Stimulated activated naive B cell treated with anti-CD40 and anti-IgM and Interleukin-4, amounts not matched to agents 10 μg/mL and 1 μg/mL and 100 μg/mL, for 72 hours (primary cell): ENCODE results near the gene GPX5.
"Not testable (repeated sequence)": the region's sequence is repeated elsewhere in the genome, so short reads cannot be mapped to it uniquely, and the experiment has no call there.

Experiments
- ATAC-seq, 2 donors: fragments of 150-1000 bp; cut with Tn5 transposase; replicated peaks; 2 replicates each; pipeline ENCODE4 v1.10.0; 2021; ENCODE audit warnings: moderate library complexity in 1 of 2
- DNase-seq: peaks from one replicate; pipeline ENCODE4 v3.0.0; 2021
- H3K27ac Mint-ChIP-seq: one replicate; pipeline ENCODE4 v1.8.0; 2022; ENCODE audit warnings: mild to moderate bottlenecking, mixed read lengths
- H3K27me3 Mint-ChIP-seq, 2 donors: one replicate each; pipeline ENCODE4 v1.8.0; 2022; ENCODE audit warnings: mixed read lengths in 2 of 2
- H3K36me3 Mint-ChIP-seq, 2 donors: one replicate each; pipeline ENCODE4 v1.8.0; 2022; ENCODE audit warnings: mixed read lengths in 2 of 2, mild to moderate bottlenecking in 1 of 2
- H3K4me1 Mint-ChIP-seq, 2 donors: one replicate each; pipeline ENCODE4 v1.8.0; 2022; ENCODE audit warnings: mixed read lengths in 2 of 2, mild to moderate bottlenecking in 1 of 2
- H3K4me3 Mint-ChIP-seq, 2 donors: one replicate each; pipeline ENCODE4 v1.8.0; 2022; ENCODE audit warnings: mild to moderate bottlenecking in 2 of 2, mixed read lengths in 2 of 2, moderate library complexity in 1 of 2
- H3K9me3 Mint-ChIP-seq, 2 donors: one replicate each; pipeline ENCODE4 v1.8.0; 2022; ENCODE audit warnings: mixed read lengths in 2 of 2, mild to moderate bottlenecking in 1 of 2

GPX5 gene

GRCh38 chr6:28501259-28501658 lies 24.4 kb upstream of the GPX5 start:
- Mint-ChIP-seq H3K27me3 (peaks cover 19 to 28% of the 10 kb centered on the region in 2 donors), H3K36me3 (no peaks in the 10 kb centered on the region), H3K9me3 (peaks cover 0 to 3% of the 10 kb centered on the region in 2 donors), H3K4me3 (no peak overlapping the region), H3K4me1 (no peaks in the 10 kb centered on the region), H3K27ac (no peak overlapping the region)
- DNase-seq = no peak
- ATAC-seq = no peak

GRCh38 chr6:28502136-28502535 lies 23.5 kb upstream of the GPX5 start:
- not testable (repeated sequence) for DNase-seq, H3K9me3 Mint-ChIP-seq, H3K36me3 Mint-ChIP-seq, ATAC-seq, H3K4me1 Mint-ChIP-seq, H3K4me3 Mint-ChIP-seq, H3K27ac Mint-ChIP-seq
- peaks cover 20% of the 10 kb centered on the region in 2 donors for H3K27me3 Mint-ChIP-seq

DNA sequence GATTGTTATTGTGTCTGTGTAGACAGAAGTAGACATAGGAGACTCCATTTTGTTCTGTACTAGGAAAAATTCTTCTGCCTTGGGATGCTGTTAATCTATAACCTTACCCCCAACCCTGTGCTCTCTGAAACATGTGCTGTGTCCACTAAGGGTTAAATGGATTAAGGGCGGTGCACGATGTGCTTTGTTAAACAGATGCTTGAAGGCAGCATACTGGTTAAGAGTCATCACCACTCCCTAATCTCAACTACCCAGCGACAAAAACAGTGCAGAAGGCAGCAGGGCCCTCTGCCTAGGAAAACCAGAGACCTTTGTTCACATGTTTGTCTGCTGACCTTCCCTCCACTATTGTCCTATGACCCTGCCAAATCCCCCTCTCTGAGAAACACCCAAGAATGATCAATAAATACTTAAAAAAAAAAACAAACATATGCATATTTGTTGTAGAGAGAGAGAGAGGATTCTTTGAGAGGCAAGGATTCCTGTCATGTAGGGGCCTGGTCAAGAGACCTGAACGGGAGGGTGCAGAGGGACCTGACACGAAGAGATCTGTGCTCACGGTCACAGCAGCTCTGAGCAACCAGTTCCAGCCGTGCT lies 22.9 kb upstream of the GPX5 start:
- H3K4me1 Mint-ChIP-seq, H3K27ac Mint-ChIP-seq, DNase-seq, H3K36me3 Mint-ChIP-seq, ATAC-seq, H3K9me3 Mint-ChIP-seq, H3K4me3 Mint-ChIP-seq: not testable (repeated sequence)
- peaks cover 20 to 21% of the 10 kb centered on the region in 2 donors for H3K27me3 Mint-ChIP-seq

GRCh38 chr6:28505733-28506132 lies 19.9 kb upstream of the GPX5 start:
- DNase-seq = no peak
- Mint-ChIP-seq H3K27ac (no peak overlapping the region), H3K36me3 (no peaks in the 10 kb centered on the region), H3K27me3 (peaks cover 14 to 21% of the 10 kb centered on the region in 2 donors), H3K4me3 (no peak overlapping the region), H3K9me3 (peaks cover 0 to 3% of the 10 kb centered on the region in 2 donors), H3K4me1 (no peaks in the 10 kb centered on the region)
- no peak for ATAC-seq

DNA sequence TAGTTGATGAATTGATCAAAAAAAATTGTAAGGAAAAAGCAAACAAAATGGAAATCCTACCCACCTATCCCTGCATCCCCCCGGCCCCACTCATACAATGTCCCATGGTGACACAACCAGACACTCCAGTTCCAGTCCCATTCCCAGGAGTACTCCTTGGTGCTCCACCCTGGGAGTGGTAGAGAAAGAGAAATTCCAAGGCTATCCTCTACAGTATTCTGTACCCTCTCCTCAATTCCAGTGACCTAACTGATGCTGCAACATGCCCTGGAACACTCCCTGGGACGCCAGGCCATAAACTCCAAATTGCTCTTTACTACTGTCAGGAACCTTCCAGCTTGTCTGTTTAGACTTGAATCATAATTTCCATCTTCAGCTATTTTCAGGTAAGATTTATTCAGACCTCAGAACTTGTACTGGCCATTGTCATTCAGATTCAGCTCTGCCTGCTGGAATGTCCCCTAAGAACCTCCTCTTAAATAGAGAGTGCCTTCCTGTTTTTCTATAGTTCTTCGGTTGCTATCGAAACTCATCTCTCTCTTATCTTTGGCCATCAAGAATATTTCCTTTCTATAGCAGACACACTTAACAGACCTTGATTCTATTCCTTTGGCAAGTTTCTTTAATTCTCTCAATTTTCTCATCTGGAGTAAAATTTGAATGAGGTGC lies 18.7 kb upstream of the GPX5 start:
- Mint-ChIP-seq H3K4me3 (no peak overlapping the region), H3K9me3 (no peaks in the 10 kb centered on the region), H3K27ac (no peak overlapping the region), H3K4me1 (no peaks in the 10 kb centered on the region), H3K36me3 (no peaks in the 10 kb centered on the region), H3K27me3 (peaks cover 14 to 27% of the 10 kb centered on the region in 2 donors)
- DNase-seq (no peak), ATAC-seq (no peak)

DNA sequence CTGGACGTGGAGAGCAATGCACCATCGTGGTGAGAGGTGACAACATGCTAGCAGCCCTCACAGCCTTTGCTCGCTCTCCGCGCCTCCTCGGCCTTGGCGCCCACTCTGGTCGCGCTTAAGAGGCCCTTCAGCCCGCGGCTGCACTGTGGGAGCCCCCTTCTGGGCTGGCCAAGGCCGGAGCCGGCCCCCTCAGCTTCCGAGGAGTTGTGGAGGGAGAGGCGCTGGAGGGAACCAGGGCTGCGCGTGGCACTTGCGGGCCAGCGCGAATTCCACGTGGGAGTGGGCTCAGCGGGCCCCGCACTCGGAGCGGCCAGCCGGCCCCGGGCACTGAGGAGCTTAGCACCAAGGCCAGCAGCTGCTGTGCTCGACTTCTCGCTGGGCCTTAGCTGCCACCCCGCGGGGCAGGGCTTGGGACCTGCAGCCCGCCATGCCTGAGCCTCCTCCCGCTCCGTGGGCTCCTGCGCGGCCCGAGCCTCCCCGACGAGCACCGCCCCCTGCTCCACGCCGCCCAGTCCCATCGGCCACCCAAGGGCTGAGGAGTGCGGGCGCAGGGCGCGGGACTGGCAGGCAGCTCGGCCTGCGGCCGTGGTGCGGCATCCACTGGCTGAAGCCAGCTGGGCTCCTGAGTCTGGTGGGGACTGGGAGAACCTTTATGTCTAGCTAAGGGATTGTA lies 13.9 kb upstream of the GPX5 start:
- Mint-ChIP-seq H3K36me3 (no peaks in the 10 kb centered on the region), H3K4me1 (no peaks in the 10 kb centered on the region), H3K4me3 (no peak overlapping the region), H3K9me3 (no peaks in the 10 kb centered on the region), H3K27me3 (peaks cover 0 to 12% of the 10 kb centered on the region in 2 donors), H3K27ac (no peak overlapping the region)
- no peak for DNase-seq
- ATAC-seq = no peak

DNA sequence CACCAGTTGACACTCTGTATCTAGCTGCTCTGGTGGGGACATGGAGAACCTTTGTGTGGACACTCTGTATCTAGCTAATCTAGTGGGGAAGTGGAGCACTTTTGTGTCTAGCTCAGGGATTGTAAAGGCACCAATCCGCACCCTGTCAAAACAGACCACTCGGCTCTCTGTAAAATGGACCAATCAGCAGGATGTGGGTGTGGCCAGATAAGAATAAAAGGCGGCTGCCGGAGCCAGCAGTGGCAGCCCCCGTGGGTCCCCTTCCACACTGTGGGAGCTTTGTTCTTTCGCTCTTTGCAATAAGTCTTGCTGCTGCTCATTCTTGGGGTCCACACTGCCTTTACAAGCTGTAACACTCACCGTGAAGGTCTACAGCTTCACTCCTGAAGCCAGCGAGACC lies 13.3 kb upstream of the GPX5 start:
- not testable (repeated sequence) for DNase-seq, H3K9me3 Mint-ChIP-seq, H3K4me3 Mint-ChIP-seq, H3K36me3 Mint-ChIP-seq, ATAC-seq, H3K4me1 Mint-ChIP-seq, H3K27ac Mint-ChIP-seq
- H3K27me3 Mint-ChIP-seq = peaks cover 0 to 10% of the 10 kb centered on the region in 2 donors

DNA sequence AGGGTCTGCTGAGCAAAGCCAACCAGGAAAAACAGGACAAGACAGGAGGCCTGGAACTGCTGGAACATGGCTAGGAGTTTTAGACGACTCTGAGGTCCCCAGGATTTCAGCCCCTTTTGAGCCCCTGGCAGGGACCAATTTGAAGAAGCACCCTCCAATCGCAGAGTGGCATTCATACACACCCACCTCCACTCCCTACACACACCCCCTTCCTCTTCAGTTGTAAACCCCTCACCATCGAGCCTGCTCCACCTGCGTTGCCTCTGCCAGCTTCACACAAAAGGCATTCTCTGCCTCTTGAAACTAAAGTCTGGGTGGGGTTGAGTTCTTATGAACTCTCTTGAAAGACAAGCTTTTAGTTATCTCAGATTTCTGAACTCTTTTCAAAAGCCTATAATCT lies 10.0 kb upstream of the GPX5 start, which contains the start of gene GPX6:
GPX6 (minus strand) TSS at position 118 of the 400 bp plus-strand sequence; CDS start at position 68, 50 bp downstream.
- DNase-seq (no peak), ATAC-seq (no peak)
- H3K4me3 Mint-ChIP-seq = no peak within 1 kb of the TSS
- H3K36me3 Mint-ChIP-seq = no peaks in the 10 kb centered on the region
- H3K27ac Mint-ChIP-seq = no peak within 1 kb of the TSS
- no peaks in the 10 kb centered on the region for H3K4me1 Mint-ChIP-seq
- H3K27me3 Mint-ChIP-seq = peaks cover 10 to 27% of the 10 kb centered on the region in 2 donors
- H3K9me3 Mint-ChIP-seq = no peaks in the 10 kb centered on the region

DNA sequence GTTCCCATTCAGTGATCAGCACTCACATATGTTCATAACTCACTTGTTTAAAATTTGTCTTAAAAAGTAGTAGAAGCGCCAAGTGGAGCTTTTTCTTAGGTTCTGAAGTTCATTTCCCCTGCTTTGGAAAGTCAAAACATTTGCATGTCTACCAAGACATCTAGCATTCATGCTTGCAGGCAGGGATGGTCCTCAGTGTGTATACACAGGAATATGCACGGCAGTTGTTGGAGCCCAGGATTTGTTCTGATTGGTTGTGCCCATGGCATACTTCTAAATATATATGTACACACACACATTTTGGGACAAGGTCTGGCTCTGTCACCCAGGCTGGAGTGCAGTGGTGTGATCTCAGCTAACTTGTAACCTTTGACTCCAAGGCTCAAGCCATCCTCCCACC lies 7.7 kb upstream of the GPX5 start:
- no peak for DNase-seq
- Mint-ChIP-seq H3K27ac (no peak overlapping the region), H3K27me3 (peaks cover 26 to 31% of the 10 kb centered on the region in 2 donors), H3K9me3 (no peaks in the 10 kb centered on the region), H3K4me3 (no peak overlapping the region), H3K36me3 (no peaks in the 10 kb centered on the region), H3K4me1 (no peaks in the 10 kb centered on the region)
- ATAC-seq = no peak

- Mint-ChIP-seq H3K4me3 (no peak overlapping the region), H3K4me1 (no peaks in the 10 kb centered on the region), H3K36me3 (no peaks in the 10 kb centered on the region), H3K9me3 (peaks cover 0 to 2% of the 10 kb centered on the region in 2 donors), H3K27ac (no peak overlapping the region), H3K27me3 (peaks cover 47 to 58% of the 10 kb centered on the region in 2 donors)
- DNase-seq = no peak
- no peak for ATAC-seq
Observed at GRCh38 chr6:28522594-28523240, 3.0 kb upstream of the GPX5 start.

- H3K27me3 Mint-ChIP-seq = peaks cover 50 to 63% of the 10 kb centered on the region in 2 donors
- H3K4me1 Mint-ChIP-seq = no peaks in the 10 kb centered on the region
- ATAC-seq = peak in 1 of 2 donors; percentile 23
- H3K9me3 Mint-ChIP-seq = peaks cover 0 to 2% of the 10 kb centered on the region in 2 donors
- DNase-seq = no peak
- no peak overlapping the region for H3K4me3 Mint-ChIP-seq
- H3K27ac Mint-ChIP-seq = no peak overlapping the region
- no peaks in the 10 kb centered on the region for H3K36me3 Mint-ChIP-seq
Observed at GRCh38 chr6:28523241-28523622, 2.4 kb upstream of the GPX5 start.

DNA sequence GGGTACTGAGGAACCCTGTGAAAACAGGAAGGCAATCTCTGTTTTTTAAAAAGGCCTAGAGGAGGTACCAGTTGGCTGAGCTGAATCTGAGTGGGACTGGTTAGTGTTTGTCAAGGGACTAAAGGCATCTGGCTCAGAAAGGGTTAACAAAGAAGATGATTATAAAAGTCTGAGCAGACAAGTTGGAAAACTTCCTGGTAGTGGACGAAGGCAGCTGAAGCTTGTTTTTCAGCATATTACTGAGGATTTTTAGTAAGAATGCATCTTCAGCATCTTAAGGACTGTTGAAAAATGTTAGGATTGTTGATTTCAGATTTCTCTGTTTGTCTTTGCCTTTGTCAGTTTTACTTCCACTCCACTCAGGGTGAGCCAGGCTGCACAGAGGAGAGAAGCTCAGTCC lies 5.1 kb downstream of the GPX5 start:
- H3K9me3 Mint-ChIP-seq = no peaks in the 10 kb centered on the region
- H3K36me3 Mint-ChIP-seq = no peaks in the 10 kb centered on the region
- ATAC-seq = no peak
- no peak overlapping the region for H3K27ac Mint-ChIP-seq
- H3K4me3 Mint-ChIP-seq = no peak overlapping the region
- H3K27me3 Mint-ChIP-seq = peaks cover 52 to 68% of the 10 kb centered on the region in 2 donors
- no peak for DNase-seq
- no peaks in the 10 kb centered on the region for H3K4me1 Mint-ChIP-seq

GRCh38 chr6:28531479-28532128 lies 5.9 kb downstream of the GPX5 start:
- Mint-ChIP-seq H3K9me3 (no peaks in the 10 kb centered on the region), H3K27me3 (peaks cover 54 to 68% of the 10 kb centered on the region in 2 donors), H3K27ac (no peak overlapping the region), H3K36me3 (no peaks in the 10 kb centered on the region), H3K4me1 (peaks cover 0 to 3% of the 10 kb centered on the region in 2 donors), H3K4me3 (no peak overlapping the region)
- ATAC-seq (no peak), DNase-seq (no peak)

DNA sequence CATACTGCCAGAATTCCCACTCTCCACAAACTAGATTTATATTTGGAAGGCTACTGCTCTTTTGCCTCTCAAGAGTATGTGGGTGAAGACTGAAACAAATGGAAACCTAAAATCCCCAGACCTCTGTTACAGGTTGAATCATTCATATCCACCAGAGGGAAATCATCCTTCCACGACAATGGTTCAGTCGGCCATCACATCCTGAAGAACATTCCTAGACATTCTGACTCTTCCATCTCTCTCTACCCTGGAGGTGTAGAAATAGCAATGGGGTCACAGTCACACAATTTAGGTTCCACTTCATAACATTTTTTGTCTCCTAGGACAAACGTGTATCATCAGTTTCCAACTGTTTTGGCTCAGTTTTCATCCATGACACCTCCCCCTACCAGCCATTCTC lies 8.6 kb downstream of the GPX5 start:
- peaks cover 64 to 67% of the 10 kb centered on the region in 2 donors for H3K27me3 Mint-ChIP-seq
- DNase-seq (no peak), ATAC-seq (no peak)
- H3K27ac Mint-ChIP-seq = no peak overlapping the region
- peaks cover 0 to 4% of the 10 kb centered on the region in 2 donors for H3K9me3 Mint-ChIP-seq
- H3K4me3 Mint-ChIP-seq = no peak overlapping the region
- H3K36me3 Mint-ChIP-seq = no peaks in the 10 kb centered on the region
- H3K4me1 Mint-ChIP-seq = peaks cover 0 to 5% of the 10 kb centered on the region in 2 donors
